CD4-positive, alpha-beta T cell (primary cell): Measurements from ENCODE around the gene PRAME. TPM values are rescaled to one million over a fixed set of nuclear protein-coding genes. Genes with fewer than 3 reads are reported as not detected.

Source experiments
- ATAC-seq: fragments of 200-7000 bp; cut with Tn5 transposase; one replicate; pipeline ENCODE4 v1.10.0; 2022; ENCODE audit warnings: mild to moderate bottlenecking; ENCODE audit not compliant: poor library complexity
- CTCF ChIA-PET: fragments of 350-600 bp; sonication (Branson Sonifier 250); formaldehyde crosslinking; loops from one replicate; lab custom pipeline; 2021; ENCODE audit warnings: antibody characterized with exemption, inconsistent platforms; lab: Charles Lee
- POLR2A ChIA-PET: fragments of 350-600 bp; sonication (Branson Sonifier 250); formaldehyde crosslinking; loops from one replicate; lab custom pipeline; 2021; ENCODE audit warnings: antibody characterized with exemption, inconsistent platforms; lab: Charles Lee
- DNase-seq, 14 experiments: peaks; one replicate each; pipeline ENCODE4 v3.0.0-alpha.2; 2013 to 2020; ENCODE audit warnings: mixed read lengths in 2 of 14
- H3K27ac ChIP-seq, 2 donors: one replicate each; pipeline versions ENCODE4 v1.5.1 to v1.7.0; 2013; ENCODE audit warnings: low read length in 2 of 2, low read depth in 1 of 2, mild to moderate bottlenecking in 1 of 2
- H3K27me3 ChIP-seq, 2 experiments: 1 replicate in 1 of 2; 2 replicates in 1 of 2; pipeline versions ENCODE4 v1.6.1 to v1.7.0; 2013; ENCODE audit warnings: low read length in 2 of 2, control low read depth in 1 of 2, mild to moderate bottlenecking in 1 of 2, moderate library complexity in 1 of 2; ENCODE audit not compliant: insufficient read depth in 2 of 2, control insufficient read depth in 1 of 2
- H3K36me3 ChIP-seq: one replicate; pipeline ENCODE4 v1.6.1; 2013; ENCODE audit warnings: low read length, control low read depth; ENCODE audit not compliant: insufficient read depth
- H3K4me1 ChIP-seq: one replicate; pipeline ENCODE4 v1.6.1; 2013; ENCODE audit warnings: low read length, control low read depth; ENCODE audit not compliant: insufficient read depth
- H3K4me3 ChIP-seq: one replicate; pipeline ENCODE4 v1.5.1; 2013; ENCODE audit warnings: mild to moderate bottlenecking, low read length, moderate library complexity
- H3K9me3 ChIP-seq, 2 experiments: 1 replicate in 1 of 2; 2 replicates in 1 of 2; pipeline versions ENCODE4 v1.6.1 to v1.7.0; 2013; ENCODE audit warnings: low read length in 2 of 2, mild to moderate bottlenecking in 2 of 2, control low read depth in 1 of 2, moderate library complexity in 1 of 2; ENCODE audit not compliant: control insufficient read depth in 1 of 2, insufficient read depth in 1 of 2
- H3K27ac Mint-ChIP-seq: one replicate; pipeline ENCODE4 v1.8.0; 2020; ENCODE audit warnings: mixed read lengths
- H3K27me3 Mint-ChIP-seq: one replicate; pipeline ENCODE4 v1.8.0; 2021; ENCODE audit warnings: mixed read lengths
- H3K36me3 Mint-ChIP-seq: one replicate; pipeline ENCODE4 v1.8.0; 2021; ENCODE audit warnings: low read depth, mixed read lengths
- H3K4me1 Mint-ChIP-seq: one replicate; pipeline ENCODE4 v1.8.0; 2021; ENCODE audit warnings: low read depth, mixed read lengths
- H3K4me3 Mint-ChIP-seq: one replicate; pipeline ENCODE4 v1.8.0; 2020; ENCODE audit warnings: mild to moderate bottlenecking, mixed read lengths
- H3K9me3 Mint-ChIP-seq: one replicate; pipeline ENCODE4 v1.8.0; 2020; ENCODE audit warnings: mixed read lengths
- CTCF ChIP-seq: fragments of 200-600 bp; IDR thresholded peaks from one replicate; pipeline ENCODE4 v1.8.0; 2022; ENCODE audit warnings: antibody characterized with exemption, mild to moderate bottlenecking
- intact Hi-C, 2 experiments: fragments of 100-400 bp; cut with DNase I in 1 of 2; cut with micrococcal nuclease in 1 of 2; formaldehyde crosslinking; loops; one replicate each; pipeline versions ENCODE4 v1.15.1 to v1.9.0; 2023 to 2025; cut with DNase I, micrococcal nuclease
- total RNA-seq, 174 experiments: library from RNA in 2 of 174; stranded (reverse) in 2 of 174; gene quantifications; one replicate each; pipeline ENCODE4 v1.2.3 and lab custom pipeline; 2021 to 2026

Gene PRAME
- total RNA-seq, 2 experiments from 2014 or later = not detected

DNA sequence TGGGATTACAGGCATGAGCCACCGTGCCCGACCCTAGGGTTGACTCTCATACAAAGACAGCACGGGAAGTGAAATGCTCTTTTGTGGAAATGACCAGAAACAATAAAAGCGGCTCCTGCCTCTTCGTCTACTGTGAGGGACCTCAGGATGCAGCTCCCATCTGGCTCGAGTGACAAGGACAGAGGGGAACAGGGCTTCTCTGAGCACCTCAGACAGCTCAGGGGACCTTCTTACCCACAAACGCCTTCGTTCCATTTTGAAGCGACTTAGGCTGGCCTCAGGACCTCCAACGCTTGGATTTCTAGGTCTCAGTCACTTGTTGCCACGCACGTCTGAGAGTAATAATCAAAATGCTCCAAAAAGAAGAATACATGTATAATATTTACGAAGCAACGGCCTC lies 2.5 kb downstream of the PRAME start:
- Mint-ChIP-seq H3K9me3 (no peaks in the 10 kb centered on the region), H3K4me3 (no peak overlapping the region), H3K27ac (no peak overlapping the region), H3K27me3 (no peaks in the 10 kb centered on the region), H3K36me3 (no peaks in the 10 kb centered on the region), H3K4me1 (peaks cover 5% of the 10 kb centered on the region)
- Histone ChIP-seq H3K4me3 (no peak overlapping the region), H3K27ac (no peak overlapping the region), H3K9me3 (no peaks in the 10 kb centered on the region), H3K36me3 (no peaks in the 10 kb centered on the region), H3K27me3 (no peaks in the 10 kb centered on the region), H3K4me1 (peaks cover 4% of the 10 kb centered on the region)
- ATAC-seq (no peak), DNase-seq (no peak)
- POLR2A ChIA-PET = no interaction called here
- TF ChIP-seq CTCF = no peak
- CTCF ChIA-PET = no interaction called here
- intact Hi-C loops = no loop called here

GRCh38 chr22:22555596-22555995 lies 3.5 kb downstream of the PRAME start:
- no peak for DNase-seq
- no peak for TF ChIP-seq CTCF
- H3K9me3 Mint-ChIP-seq = no peaks in the 10 kb centered on the region
- no peaks in the 10 kb centered on the region for H3K27me3 Mint-ChIP-seq
- no peak overlapping the region for H3K4me3 ChIP-seq
- no peak overlapping the region for H3K4me3 Mint-ChIP-seq
- no peak overlapping the region for H3K27ac ChIP-seq
- no peak overlapping the region for H3K27ac Mint-ChIP-seq
- H3K4me1 Mint-ChIP-seq = peaks cover 5% of the 10 kb centered on the region
- no peaks in the 10 kb centered on the region for H3K27me3 ChIP-seq
- H3K4me1 ChIP-seq = peaks cover 4% of the 10 kb centered on the region
- no peaks in the 10 kb centered on the region for H3K36me3 Mint-ChIP-seq
- H3K36me3 ChIP-seq = no peaks in the 10 kb centered on the region
- no peak for ATAC-seq
- CTCF ChIA-PET = no interaction called here
- POLR2A ChIA-PET = no interaction called here
- no peaks in the 10 kb centered on the region for H3K9me3 ChIP-seq
- intact Hi-C loops = no loop called here

DNA sequence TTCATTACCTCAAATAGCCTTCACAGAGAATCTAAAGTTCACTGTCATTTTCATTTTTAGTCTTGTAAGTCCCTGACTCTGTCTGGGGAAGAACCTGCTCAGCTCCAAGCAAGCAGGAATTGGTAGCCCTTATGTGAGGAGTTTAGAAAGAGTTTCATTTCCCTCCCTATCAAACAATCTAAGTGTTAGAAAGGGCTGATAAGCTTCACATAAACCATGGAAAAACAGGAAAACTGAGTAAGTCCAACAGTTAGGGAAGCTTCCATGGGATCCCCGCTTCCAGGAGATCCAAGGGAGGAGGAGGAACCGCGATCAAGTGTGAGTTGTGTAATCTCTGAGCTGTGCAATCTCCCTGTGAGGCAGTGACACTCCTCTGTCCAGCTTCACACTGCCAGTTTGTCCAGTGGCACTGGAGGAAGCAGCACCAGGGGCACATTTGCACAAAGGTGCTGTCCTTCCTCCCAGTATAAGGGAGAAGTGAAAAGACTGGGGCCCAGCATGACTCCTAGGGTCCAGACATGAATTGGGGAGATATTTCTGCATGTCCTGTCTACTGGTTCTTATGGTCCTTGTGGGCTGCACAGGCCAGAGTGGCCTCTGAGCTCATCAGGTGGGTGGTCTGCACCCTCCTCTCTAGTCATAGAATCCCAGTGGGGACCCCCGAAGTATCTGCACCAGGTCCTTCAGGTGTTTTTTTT lies 4.3 kb downstream of the PRAME start:
- Mint-ChIP-seq H3K36me3 (no peaks in the 10 kb centered on the region), H3K4me1 (peaks cover 5% of the 10 kb centered on the region), H3K27ac (no peak overlapping the region), H3K27me3 (no peaks in the 10 kb centered on the region), H3K4me3 (no peak overlapping the region), H3K9me3 (no peaks in the 10 kb centered on the region)
- Histone ChIP-seq H3K4me3 (no peak overlapping the region), H3K9me3 (no peaks in the 10 kb centered on the region), H3K36me3 (no peaks in the 10 kb centered on the region), H3K27ac (no peak overlapping the region), H3K4me1 (peaks cover 4% of the 10 kb centered on the region), H3K27me3 (no peaks in the 10 kb centered on the region)
- TF ChIP-seq CTCF = no peak
- ChIA-PET CTCF (no interaction called here), POLR2A (no interaction called here)
- no peak for DNase-seq
- ATAC-seq = no peak
- intact Hi-C loops = no loop called here
